ENCODE data around the gene MEGF11. TPM values are rescaled to one million over a fixed set of nuclear protein-coding genes. Genes with fewer than 3 reads are reported as not detected.
A peak's percentile ranks its signal among the peaks of the same experiment; 100 is the strongest.

The MEGF11 gene
- total RNA-seq, 1 experiment from 2014 or later: 1.2 TPM

DNA sequence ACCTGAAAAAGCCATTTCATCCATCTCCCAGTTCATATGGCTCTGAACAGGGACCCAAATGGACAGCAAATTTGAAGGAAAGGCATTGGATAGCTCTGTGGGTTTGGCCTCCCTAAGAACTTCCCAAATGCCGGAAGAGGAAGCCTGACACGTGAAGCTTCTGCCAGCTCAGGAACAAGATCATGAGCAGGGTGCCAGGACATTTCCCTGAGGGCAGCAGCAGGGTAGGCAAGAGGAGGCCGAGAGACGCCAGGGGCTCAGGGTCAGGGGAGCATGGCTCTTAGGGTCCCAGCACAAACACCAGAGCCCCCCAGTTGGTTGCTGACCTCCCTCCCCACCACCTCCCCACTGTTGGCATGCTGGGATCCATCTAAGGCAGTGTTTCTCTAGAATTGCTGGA, 187.5 kb downstream of the MEGF11 start:
- Histone ChIP-seq H3K27ac (ENCODE audit: insufficient read length, low read depth, low read length) (no peak overlapping the region), H3K14ac (ENCODE audit: insufficient read depth, low read length) (no peak overlapping the region; the same call in 1 of the 2 replicates), H3K79me2 (ENCODE audit: insufficient read depth, low read length) (no peaks in the 10 kb centered on the region), H2BK120ac (ENCODE audit: low read depth, low read length, poor library complexity, severe bottlenecking) (no peak overlapping the region), H2BK15ac (ENCODE audit: low read depth, low read length) (no peak overlapping the region), H3K9ac (ENCODE audit: extremely low read depth, insufficient read length, low read length) (no peak overlapping the region), H3K4me1 (ENCODE audit: insufficient read depth, low read length) (peaks cover 7% of the 10 kb centered on the region; the same call in 1 of the 2 replicates), H4K8ac (replicated peaks; ENCODE audit: insufficient read length, low read depth, low read length) (no peak overlapping the region), H3T11ph (ENCODE audit: low read length) (no peak overlapping the region), H3K4me2 (ENCODE audit: insufficient read depth, insufficient read length, low read length) (no peak overlapping the region), H3K4ac (ENCODE audit: low read depth, low read length) (no peak overlapping the region), H2AK5ac (ENCODE audit: insufficient read length, low read length) (peak overlapping the region; percentile 54), H3K9me3 (ENCODE audit: control insufficient read depth, low read depth, low read length) (no peaks in the 10 kb centered on the region), H2BK12ac (ENCODE audit: insufficient read length, low read depth, low read length) (no peak overlapping the region), H3K56ac (ENCODE audit: insufficient read length, low read depth, low read length) (no peak overlapping the region), H2AFZ (ENCODE audit: low read length) (no peak overlapping the region), H3K79me1 (ENCODE audit: insufficient read depth, low read depth, low read length, poor library complexity, severe bottlenecking) (no peaks in the 10 kb centered on the region), H3K23me2 (ENCODE audit: insufficient read length, low read depth, low read length, poor library complexity, severe bottlenecking) (no peaks in the 10 kb centered on the region), H3K18ac (ENCODE audit: insufficient read length, low read depth, low read length) (no peak overlapping the region), H2BK5ac (ENCODE audit: insufficient read length, low read length) (no peak overlapping the region), H4K20me1 (ENCODE audit: control insufficient read depth, insufficient read depth, insufficient read length) (no peaks in the 10 kb centered on the region), H4K91ac (ENCODE audit: insufficient read length, low read depth, low read length) (no peak overlapping the region), H3K27me3 (ENCODE audit: insufficient read depth, low read length) (no peaks in the 10 kb centered on the region), H2BK20ac (ENCODE audit: low read depth, low read length, poor library complexity, severe bottlenecking) (no peak overlapping the region), H4K5ac (ENCODE audit: insufficient read length, low read depth, low read length) (no peak overlapping the region), H3K23ac (ENCODE audit: insufficient read length, low read depth, low read length) (no peak overlapping the region)
- TF ChIP-seq, protein P1, sequence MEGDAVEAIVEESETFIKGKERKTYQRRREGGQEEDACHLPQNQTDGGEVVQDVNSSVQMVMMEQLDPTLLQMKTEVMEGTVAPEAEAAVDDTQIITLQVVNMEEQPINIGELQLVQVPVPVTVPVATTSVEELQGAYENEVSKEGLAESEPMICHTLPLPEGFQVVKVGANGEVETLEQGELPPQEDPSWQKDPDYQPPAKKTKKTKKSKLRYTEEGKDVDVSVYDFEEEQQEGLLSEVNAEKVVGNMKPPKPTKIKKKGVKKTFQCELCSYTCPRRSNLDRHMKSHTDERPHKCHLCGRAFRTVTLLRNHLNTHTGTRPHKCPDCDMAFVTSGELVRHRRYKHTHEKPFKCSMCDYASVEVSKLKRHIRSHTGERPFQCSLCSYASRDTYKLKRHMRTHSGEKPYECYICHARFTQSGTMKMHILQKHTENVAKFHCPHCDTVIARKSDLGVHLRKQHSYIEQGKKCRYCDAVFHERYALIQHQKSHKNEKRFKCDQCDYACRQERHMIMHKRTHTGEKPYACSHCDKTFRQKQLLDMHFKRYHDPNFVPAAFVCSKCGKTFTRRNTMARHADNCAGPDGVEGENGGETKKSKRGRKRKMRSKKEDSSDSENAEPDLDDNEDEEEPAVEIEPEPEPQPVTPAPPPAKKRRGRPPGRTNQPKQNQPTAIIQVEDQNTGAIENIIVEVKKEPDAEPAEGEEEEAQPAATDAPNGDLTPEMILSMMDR (conservative IDR thresholded peaks at IDR 0.05): no peak
- peaks cover 0 to 8% (median 0%) of the 10 kb centered on the region in 3 experiments; a peak in 2 of 7 replicates for H3K36me3 Mint-ChIP-seq (ENCODE audit: insufficient read depth in 1 of 3, low read depth in 3 of 3)
- DNase-seq: no peak
- H3K9me3 Mint-ChIP-seq: no peaks in the 10 kb centered on the region
- peaks cover 46 to 51% of the 10 kb centered on the region in 2 experiments for H3K4me1 Mint-ChIP-seq
- no CpG with 5 or more reads among the region's 4 CpGs for WGBS (ENCODE audit: extremely low coverage, insufficient read length, low lambda C conversion rate)
- H3K27ac Mint-ChIP-seq: peak overlapping the region in 1 of 3 experiments; percentile 84; a peak in 1 of 7 replicates
- H3K27me3 Mint-ChIP-seq (ENCODE audit: low read depth): no peaks in the 10 kb centered on the region; the same call in 1 of the 2 replicates
- 0 out of 5 replicates have a peak overlapping the region, but pooled peaks of 1 of the 2 experiments have one; percentile 20 for H3K4me3 Mint-ChIP-seq
